IMR-90 (cell line): Measurements from ENCODE around the gene CGNL1. TPM values are rescaled to one million over a fixed set of nuclear protein-coding genes. Genes with fewer than 3 reads are reported as not detected.

Source experiments
- ATAC-seq: fragments of 200-7000 bp; cut with Tn5 transposase; 2 replicates; pipeline ENCODE4 v1.9.1; 2020; ENCODE audit warnings: low read depth, mild to moderate bottlenecking, moderate library complexity
- BruUV-seq: library from RNA; stranded (reverse); fragments of 400-500 nt; replicated peaks from 2 replicates; lab custom pipeline; 2021; lab: Mats Ljungman, UMichigan
- CTCF ChIA-PET: fragments of 300-600 bp; formaldehyde crosslinking; extraction: SDS; loops from one replicate; lab custom pipeline; 2021; ENCODE audit warnings: antibody characterized with exemption; lab: Yijun Ruan, JAX
- POLR2A ChIA-PET: fragments of 300-600 bp; sonication (Branson Sonifier 250); formaldehyde crosslinking; loops from one replicate; lab custom pipeline; 2022; ENCODE audit warnings: antibody characterized with exemption; ENCODE audit not compliant: unreplicated experiment; lab: Charles Lee
- DNase-seq: peaks from one replicate; pipeline ENCODE4 v3.0.0; 2013
- H2AFZ ChIP-seq: replicated peaks from 2 replicates; pipeline ENCODE3; 2013; ENCODE audit warnings: low read length, mild to moderate bottlenecking; ENCODE audit not compliant: poor library complexity
- H2AK5ac ChIP-seq: 2 replicates; pipeline ENCODE4 v1.6.1; 2013; ENCODE audit warnings: low read depth, low read length, inconsistent platforms
- H2AK9ac ChIP-seq: replicated peaks from 2 replicates; pipeline ENCODE3; 2013; ENCODE audit warnings: mild to moderate bottlenecking, low read depth, low read length, moderate library complexity; ENCODE audit not compliant: poor library complexity
- H2BK120ac ChIP-seq: 2 replicates; pipeline ENCODE4 v1.6.1; 2013; ENCODE audit warnings: low read depth, low read length, inconsistent platforms
- H2BK15ac ChIP-seq: 3 replicates; pipeline ENCODE4 v1.6.1; 2013; ENCODE audit warnings: low read depth, low read length, inconsistent platforms
- H2BK20ac ChIP-seq: 2 replicates; pipeline ENCODE4 v1.6.1; 2013; ENCODE audit warnings: low read depth, mild to moderate bottlenecking, inconsistent platforms, low read length, moderate library complexity
- H2BK5ac ChIP-seq: 2 replicates; pipeline ENCODE4 v1.6.1; 2013; ENCODE audit warnings: mild to moderate bottlenecking, low read depth, low read length, inconsistent platforms; ENCODE audit not compliant: poor library complexity, severe bottlenecking
- H3K14ac ChIP-seq: replicated peaks from 2 replicates; pipeline ENCODE4 v1.6.1; 2013; ENCODE audit warnings: low read depth, low read length, inconsistent platforms
- H3K18ac ChIP-seq: 2 replicates; pipeline ENCODE4 v1.6.1; 2013; ENCODE audit warnings: low read depth, low read length, control low read depth
- H3K23ac ChIP-seq: 2 replicates; pipeline ENCODE4 v1.6.1; 2013; ENCODE audit warnings: low read depth, low read length, inconsistent platforms
- H3K27ac ChIP-seq: 2 replicates; pipeline ENCODE4 v1.5.1; 2013; ENCODE audit warnings: mild to moderate bottlenecking, control low read depth, low read length; ENCODE audit not compliant: insufficient read depth
- H3K27me3 ChIP-seq: 2 replicates; pipeline ENCODE4 v1.6.1; 2013; ENCODE audit warnings: low read length; ENCODE audit not compliant: control insufficient read depth, insufficient read depth
- H3K36me3 ChIP-seq: 2 replicates; pipeline ENCODE4 v1.6.1; 2013; ENCODE audit warnings: low read length, mixed read lengths; ENCODE audit not compliant: control insufficient read depth, insufficient read depth
- H3K4ac ChIP-seq: 2 replicates; pipeline ENCODE4 v1.6.1; 2013; ENCODE audit warnings: low read depth, low read length, inconsistent platforms
- H3K4me1 ChIP-seq: 2 replicates; pipeline ENCODE4 v1.6.1; 2013; ENCODE audit warnings: low read length, mixed read lengths; ENCODE audit not compliant: control insufficient read depth, insufficient read depth
- H3K4me2 ChIP-seq: 2 replicates; pipeline ENCODE4 v1.6.1; 2013; ENCODE audit warnings: low read depth, mild to moderate bottlenecking, control low read depth, low read length, moderate library complexity
- H3K4me3 ChIP-seq: 2 replicates; pipeline ENCODE4 v1.5.1; 2013; ENCODE audit warnings: low read depth, mild to moderate bottlenecking, control low read depth, low read length, moderate library complexity; ENCODE audit not compliant: insufficient read depth
- H3K56ac ChIP-seq: 2 replicates; pipeline ENCODE4 v1.6.1; 2013; ENCODE audit warnings: low read length, inconsistent platforms; ENCODE audit not compliant: insufficient read depth; ENCODE audit errors: extremely low read depth
- H3K79me1 ChIP-seq, 2 experiments: 2 replicates each; pipeline ENCODE4 v1.6.1; 2013; ENCODE audit warnings: low read length in 2 of 2, inconsistent platforms in 1 of 2, low read depth in 1 of 2
- H3K9ac ChIP-seq: 2 replicates; pipeline ENCODE4 v1.6.1; 2013; ENCODE audit warnings: low read depth, low read length, control low read depth
- H3K9me1 ChIP-seq: 2 replicates; pipeline ENCODE4 v1.6.1; 2013; ENCODE audit warnings: low read length, inconsistent platforms; ENCODE audit not compliant: insufficient read depth
- H3K9me3 ChIP-seq: 2 replicates; pipeline ENCODE4 v1.6.1; 2013; ENCODE audit warnings: low read length; ENCODE audit not compliant: control insufficient read depth, insufficient read depth
- H4K20me1 ChIP-seq: 2 replicates; pipeline ENCODE4 v1.6.1; 2013; ENCODE audit warnings: low read length, inconsistent platforms; ENCODE audit not compliant: insufficient read depth
- H4K5ac ChIP-seq: 2 replicates; pipeline ENCODE4 v1.6.1; 2013; ENCODE audit warnings: mild to moderate bottlenecking, low read depth, low read length, control low read depth
- H4K8ac ChIP-seq, 2 experiments: 2 replicates each; pipeline ENCODE4 v1.6.1; 2013; ENCODE audit warnings: low read depth in 2 of 2, low read length in 2 of 2, control low read depth in 1 of 2, inconsistent platforms in 1 of 2
- H4K91ac ChIP-seq: 2 replicates; pipeline ENCODE4 v1.6.1; 2013; ENCODE audit warnings: low read depth, low read length, inconsistent platforms; ENCODE audit not compliant: insufficient read depth
- MAZ ChIP-seq: IDR thresholded peaks from 2 replicates; pipeline ENCODE4 v1.6.1; 2012; ENCODE audit warnings: low read depth, mild to moderate bottlenecking, low read length, improper control_type of control experiment, moderate library complexity, borderline replicate concordance
- RAD21 ChIP-seq: IDR thresholded peaks from 2 replicates; pipeline ENCODE4 v1.6.1; 2012; ENCODE audit warnings: low read length, improper control_type of control experiment
- SMC3 ChIP-seq: fragments of 150-350 bp; IDR thresholded peaks from 2 replicates; pipeline ENCODE4 v1.6.1; 2016; ENCODE audit warnings: low read depth, mild to moderate bottlenecking, antibody characterized with exemption, low read length, moderate library complexity
- WGBS, 2 experiments: methylation state at CpG; one replicate each; pipeline versions ENCODE4 v1.1.5 to v1.1.7; 2013; ENCODE audit warnings: missing lambda C conversion rate in 2 of 2; ENCODE audit not compliant: insufficient read length in 1 of 2; ENCODE audit errors: extremely low coverage in 2 of 2; 5-methylcytosine and 5-hydroxymethylcytosine counted together
- dilution Hi-C: fragments of 300-500 bp; cut with HindIII; formaldehyde crosslinking; loops from one replicate; pipeline ENCODE4 v1.14.3; 2018; ENCODE audit warnings: low sequenced_read_pairs; ENCODE audit not compliant: unreplicated experiment
- in situ Hi-C: fragments of 300-500 bp; cut with MboI; formaldehyde crosslinking; loops from 3 replicates; pipeline ENCODE4 v1.14.3; 2019; ENCODE audit warnings: low sequenced_read_pairs, inconsistent platforms, mixed read lengths
- intact Hi-C: fragments of 100-400 bp; cut with micrococcal nuclease; formaldehyde crosslinking; loops from 2 replicates; pipeline ENCODE4 v1.10.0; 2022
- polyA plus RNA-seq, 3 experiments: library from polyadenylated mRNA; depleted of rRNA; stranded (reverse); fragments of >200 nt; gene quantifications; 2 replicates each; pipeline ENCODE4 v1.2.3, GENCODE V29; 2012; ENCODE audit warnings: low replicate concordance in 1 of 3
- total RNA-seq: library from RNA; depleted of rRNA; stranded (reverse); fragments of >200 nt; gene quantifications from 2 replicates; pipeline ENCODE4 v1.2.3, GENCODE V29; 2012
- TF ChIP-seq, protein P1 (sequence below): conservative IDR thresholded peaks from 2 replicates; pipeline ENCODE4 v1.5.1; 2012; ENCODE audit warnings: mild to moderate bottlenecking, low read depth, low read length, improper control_type of control experiment

Gene CGNL1
- total and polyA plus RNA-seq, 2 of the 4 experiments (the other 2 are of a cell fraction), result 0.07 to 0.18 TPM

DNA sequence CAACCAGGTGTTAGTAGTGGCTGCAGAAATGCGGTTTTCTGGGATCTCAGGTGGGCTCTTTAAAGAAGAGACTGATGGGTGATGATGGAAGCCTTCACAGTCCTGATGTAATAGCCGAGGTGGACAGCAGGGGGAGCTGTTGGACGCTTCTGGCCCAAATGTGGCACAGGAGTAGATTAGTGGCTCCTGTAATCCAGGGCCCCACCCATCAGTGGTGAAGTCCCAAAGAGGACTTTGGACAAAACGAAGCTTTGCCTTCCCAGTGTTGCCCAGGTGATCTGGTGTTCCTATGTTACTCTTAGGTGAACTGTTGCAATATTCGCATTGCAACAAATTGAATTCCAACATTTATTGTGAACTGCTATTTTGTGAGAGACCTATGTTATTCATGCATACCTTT, 183.6 kb downstream of the CGNL1 start:
- no peaks in the 10 kb centered on the region for H4K20me1 ChIP-seq
- dilution Hi-C loops, result no loop called here
- H3K27me3 ChIP-seq, result peaks cover 13% of the 10 kb centered on the region; the same call in 1 of the 2 replicates
- no peak overlapping the region for H2BK20ac ChIP-seq
- H3K4me3 ChIP-seq, result no peak overlapping the region
- POLR2A ChIA-PET, result no interaction called here
- H3K9me1 ChIP-seq, result no peaks in the 10 kb centered on the region
- H3K4me2 ChIP-seq, result no peak overlapping the region
- no peak overlapping the region for H3K56ac ChIP-seq
- no peak overlapping the region for H3K23ac ChIP-seq
- H2AK5ac ChIP-seq, result no peak overlapping the region
- no peak for DNase-seq
- CTCF ChIA-PET, result interaction anchor here (0.7 to 1.0 kb wide), 2 partner anchors 107 to 623 kb away, joined by 3 read pairs; no protein-coding TSS in a partner anchor
- no peaks in the 10 kb centered on the region; the same call in 1 of the 2 replicates for H3K9me3 ChIP-seq
- H3K79me1 ChIP-seq, result no peaks in the 10 kb centered on the region
- no peak overlapping the region for H2BK120ac ChIP-seq
- H2BK15ac ChIP-seq, result no peak overlapping the region
- no peak overlapping the region for H2BK5ac ChIP-seq
- intact Hi-C loops, result loop anchor here (2.0 to 10.0 kb wide), 3 partner anchors 147 to 623 kb away; partner anchors contain the start of gene POLR2M
- no peak overlapping the region for H3K27ac ChIP-seq
- WGBS, 2 experiments, result no CpG with 5 or more reads among the region's 5 CpGs
- no peak overlapping the region for H2AFZ ChIP-seq
- H3K18ac ChIP-seq, result no peak overlapping the region
- no peak overlapping the region for H3K14ac ChIP-seq
- no peak overlapping the region for H3K9ac ChIP-seq
- no peaks in the 10 kb centered on the region for H3K4me1 ChIP-seq
- peak; percentile 64 for ATAC-seq
- TF ChIP-seq RAD21 (peak; percentile 50), SMC3 (peak; percentile 32; the same call in 1 of the 2 replicates), MAZ (no peak)
- TF ChIP-seq, protein P1, sequence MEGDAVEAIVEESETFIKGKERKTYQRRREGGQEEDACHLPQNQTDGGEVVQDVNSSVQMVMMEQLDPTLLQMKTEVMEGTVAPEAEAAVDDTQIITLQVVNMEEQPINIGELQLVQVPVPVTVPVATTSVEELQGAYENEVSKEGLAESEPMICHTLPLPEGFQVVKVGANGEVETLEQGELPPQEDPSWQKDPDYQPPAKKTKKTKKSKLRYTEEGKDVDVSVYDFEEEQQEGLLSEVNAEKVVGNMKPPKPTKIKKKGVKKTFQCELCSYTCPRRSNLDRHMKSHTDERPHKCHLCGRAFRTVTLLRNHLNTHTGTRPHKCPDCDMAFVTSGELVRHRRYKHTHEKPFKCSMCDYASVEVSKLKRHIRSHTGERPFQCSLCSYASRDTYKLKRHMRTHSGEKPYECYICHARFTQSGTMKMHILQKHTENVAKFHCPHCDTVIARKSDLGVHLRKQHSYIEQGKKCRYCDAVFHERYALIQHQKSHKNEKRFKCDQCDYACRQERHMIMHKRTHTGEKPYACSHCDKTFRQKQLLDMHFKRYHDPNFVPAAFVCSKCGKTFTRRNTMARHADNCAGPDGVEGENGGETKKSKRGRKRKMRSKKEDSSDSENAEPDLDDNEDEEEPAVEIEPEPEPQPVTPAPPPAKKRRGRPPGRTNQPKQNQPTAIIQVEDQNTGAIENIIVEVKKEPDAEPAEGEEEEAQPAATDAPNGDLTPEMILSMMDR, result peak; percentile 67
- in situ Hi-C loops, result loop anchor here (10.0 kb wide), 1 partner anchor 305 kb away; no protein-coding TSS in a partner anchor
- H3K36me3 ChIP-seq, result no peaks in the 10 kb centered on the region
- H2AK9ac ChIP-seq, result no peak overlapping the region
- H4K5ac ChIP-seq, result no peak overlapping the region
- H4K91ac ChIP-seq, result no peak overlapping the region
- H3K4ac ChIP-seq, result no peak overlapping the region
- BruUV-seq, result no TSS peak
- no peak overlapping the region for H4K8ac ChIP-seq
